Measurements from ENCODE around the gene CIPC.

CIPC gene

GRCh38 chr14:77125281-77125801 is 27.3 kb downstream of the CIPC start:
- no peak for DNase-seq (ENCODE audit: low read depth in 2 of 2)

- no peak for DNase-seq (ENCODE audit: low read depth in 2 of 2)
Measured at GRCh38 chr14:77125823-77126325, 27.8 kb downstream of the CIPC start.

- no peak for DNase-seq (ENCODE audit: low read depth in 2 of 2)
Measured at GRCh38 chr14:77126461-77126990, 28.5 kb downstream of the CIPC start.

- DNase-seq (ENCODE audit: low read depth in 2 of 2), result no peak
Measured at GRCh38 chr14:77128414-77128891, 30.4 kb downstream of the CIPC start.

GRCh38 chr14:77130386-77130785 is 32.3 kb downstream of the CIPC start:
- DNase-seq (ENCODE audit: low read depth in 2 of 2), result no peak

GRCh38 chr14:77131206-77131605 is 33.1 kb downstream of the CIPC start:
- no peak for DNase-seq (ENCODE audit: low read depth in 2 of 2)

GRCh38 chr14:77131871-77132486 is 33.9 kb downstream of the CIPC start:
- no peak for DNase-seq (ENCODE audit: low read depth in 2 of 2)

GRCh38 chr14:77133720-77134338 is 35.8 kb downstream of the CIPC start:
- DNase-seq (ENCODE audit: low read depth in 2 of 2), result peak; percentile 21 to 40

- DNase-seq (ENCODE audit: low read depth in 2 of 2), result no peak
Measured at GRCh38 chr14:77139022-77139421, 41.0 kb downstream of the CIPC start.

GRCh38 chr14:77139540-77140358 is 41.7 kb downstream of the CIPC start:
- DNase-seq (ENCODE audit: low read depth in 2 of 2), result no peak

GRCh38 chr14:77140359-77141213 is 42.5 kb downstream of the CIPC start:
- DNase-seq (ENCODE audit: low read depth in 2 of 2), result no peak

GRCh38 chr14:77141214-77142004 is 43.4 kb downstream of the CIPC start, which contains the start of gene ZDHHC22:
Gene ZDHHC22, minus strand, starts transcription at chr14:77141791. Its CDS starts 2,053 bp downstream, at chr14:77139738.
- no peak for DNase-seq (ENCODE audit: low read depth in 2 of 2)

- no peak for DNase-seq (ENCODE audit: low read depth in 2 of 2)
Measured at GRCh38 chr14:77142005-77142800, 44.1 kb downstream of the CIPC start.

GRCh38 chr14:77143071-77143470 is 45.0 kb downstream of the CIPC start:
- no peak for DNase-seq (ENCODE audit: low read depth in 2 of 2)

GRCh38 chr14:77144412-77145115 is 46.5 kb downstream of the CIPC start:
- DNase-seq (ENCODE audit: low read depth in 2 of 2), result no peak

- DNase-seq (ENCODE audit: low read depth in 2 of 2), result no peak
Measured at GRCh38 chr14:77145975-77146740, 48.1 kb downstream of the CIPC start.

GRCh38 chr14:77148510-77149231 is 50.6 kb downstream of the CIPC start:
- DNase-seq (ENCODE audit: low read depth in 2 of 2), result no peak
